DMS53 treated with DMSO at 0.1 percent for 48 hours (cell line): ENCODE measurements around the gene DSTYK.
"Not testable (repeated sequence)": the region's sequence is repeated elsewhere in the genome, so short reads cannot be mapped to it uniquely, and the experiment has no call there.

Experiments used
- DNase-seq: peaks from one replicate; lab custom pipeline; 2025; ENCODE audit not compliant: unreplicated experiment; lab: John Stamatoyannopoulos, UW

The DSTYK gene

DNA sequence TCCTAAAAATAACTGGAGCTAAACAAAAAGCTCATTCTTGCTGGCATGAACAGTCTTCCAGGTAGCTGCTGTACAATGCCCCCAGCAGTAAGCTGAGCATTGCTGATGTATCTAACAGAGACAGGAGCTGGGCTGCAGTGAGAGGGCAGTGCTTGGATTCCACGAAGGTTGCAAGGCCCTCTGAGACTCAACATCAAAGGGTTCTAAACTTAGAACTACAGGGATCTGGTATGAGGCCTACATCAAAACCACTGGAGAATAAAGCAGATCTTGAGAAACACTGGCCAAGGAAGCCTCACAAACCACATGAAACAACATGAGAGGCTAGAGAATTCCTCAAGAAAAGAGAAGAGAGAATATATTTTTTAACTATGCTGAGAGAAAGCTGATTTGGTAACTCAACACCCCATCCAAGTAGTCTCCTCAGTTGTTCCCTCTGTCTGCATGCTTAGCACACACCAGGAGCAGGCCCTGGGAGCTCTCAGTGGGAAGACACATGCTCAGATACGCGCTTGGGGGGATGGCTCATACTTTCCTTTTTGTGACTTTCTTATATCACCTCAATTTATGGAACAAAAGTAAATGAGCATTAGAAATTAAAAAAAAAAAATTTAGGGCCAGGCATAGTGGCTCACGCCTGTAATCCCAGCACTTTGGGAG lies 27.7 kb downstream of the DSTYK start:
- no peak for DNase-seq

DNA sequence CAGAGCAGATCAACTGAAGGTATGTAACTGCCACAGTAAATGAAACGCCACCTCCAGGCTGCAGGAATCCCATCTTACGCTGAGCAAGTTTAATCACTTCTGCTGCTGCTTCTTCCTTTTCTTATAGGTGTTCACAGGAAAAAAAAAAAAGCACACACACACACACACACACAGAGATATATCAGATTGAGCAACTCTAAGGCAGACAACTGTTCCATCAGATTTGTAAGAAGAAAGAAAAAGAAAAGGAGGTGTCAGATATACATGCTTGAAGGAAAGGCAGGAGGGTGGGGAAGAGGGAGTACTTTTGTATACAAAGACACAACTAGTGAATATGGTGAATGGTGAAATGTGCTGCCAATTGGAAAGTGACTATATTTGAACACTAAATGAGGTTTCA lies 28.6 kb downstream of the DSTYK start:
- DNase-seq = no peak

DNA sequence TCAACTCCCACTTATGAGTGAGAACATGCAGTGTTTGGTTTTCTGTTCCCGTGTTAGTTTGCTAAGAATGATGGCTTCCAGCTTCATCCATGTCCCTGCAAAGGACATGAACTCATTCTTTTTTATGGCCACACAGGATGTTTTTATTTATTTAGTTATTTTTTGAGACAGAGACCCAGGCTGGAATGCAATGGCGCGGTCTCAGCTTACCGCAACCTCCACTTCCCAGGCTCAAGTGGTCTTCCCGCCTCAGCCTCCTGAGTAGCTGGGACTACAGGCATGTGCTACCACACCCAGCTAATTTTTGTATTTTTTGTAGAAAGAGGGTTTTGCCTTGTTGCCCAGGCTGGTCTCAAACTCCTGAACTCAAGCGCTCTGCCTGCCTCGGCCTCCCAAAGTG lies 31.2 kb downstream of the DSTYK start:
- DNase-seq = not testable (repeated sequence)

DNA sequence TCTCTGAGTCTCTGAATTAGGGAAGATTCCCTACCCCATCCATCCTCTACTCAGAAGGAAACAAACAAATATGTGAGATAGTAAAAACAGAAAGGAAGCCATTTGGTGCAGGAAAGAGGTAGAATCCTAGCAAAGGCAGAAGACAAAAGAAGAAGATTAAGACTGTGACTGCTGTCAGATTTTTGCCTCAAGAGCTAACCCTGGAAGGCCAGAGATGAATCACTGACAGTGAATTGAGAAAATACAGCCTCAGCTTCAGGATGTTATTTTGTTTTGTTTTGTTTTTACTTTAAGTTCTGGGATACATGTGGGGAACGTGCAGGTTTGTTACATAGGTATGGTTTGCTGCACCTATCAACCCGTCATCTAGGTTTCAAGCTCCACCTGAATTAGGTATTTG lies 31.7 kb downstream of the DSTYK start:
- DNase-seq = no peak

DNA sequence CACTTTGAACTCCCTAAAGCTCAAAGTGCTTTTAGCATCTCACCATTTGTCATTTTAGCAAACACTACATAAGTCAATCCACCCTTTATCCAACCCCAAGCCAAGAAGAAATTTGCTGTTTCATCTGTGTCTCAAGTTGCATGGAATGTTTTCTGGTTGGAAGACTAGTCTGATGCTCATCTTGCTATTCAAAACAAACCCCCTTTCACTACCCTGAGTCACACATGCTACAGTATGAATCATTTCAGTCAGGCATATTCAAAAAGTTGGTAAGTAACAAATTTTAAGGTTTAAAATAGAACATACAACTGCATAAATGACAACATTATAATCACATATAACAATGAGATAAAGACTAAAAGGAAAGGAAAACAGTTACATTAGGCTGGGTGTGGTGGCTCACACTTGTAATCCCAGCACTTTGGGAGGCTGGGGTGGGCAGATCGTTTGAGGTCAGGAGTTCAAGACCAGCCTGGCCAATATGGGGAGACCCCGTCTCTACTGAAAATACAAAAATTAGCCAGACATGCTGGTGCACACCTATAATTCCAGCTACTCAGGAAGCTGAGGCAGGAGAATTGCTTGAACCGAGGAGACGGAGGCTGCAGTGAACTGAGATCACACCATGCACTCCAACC lies 38.7 kb downstream of the DSTYK start:
- no peak for DNase-seq

DNA sequence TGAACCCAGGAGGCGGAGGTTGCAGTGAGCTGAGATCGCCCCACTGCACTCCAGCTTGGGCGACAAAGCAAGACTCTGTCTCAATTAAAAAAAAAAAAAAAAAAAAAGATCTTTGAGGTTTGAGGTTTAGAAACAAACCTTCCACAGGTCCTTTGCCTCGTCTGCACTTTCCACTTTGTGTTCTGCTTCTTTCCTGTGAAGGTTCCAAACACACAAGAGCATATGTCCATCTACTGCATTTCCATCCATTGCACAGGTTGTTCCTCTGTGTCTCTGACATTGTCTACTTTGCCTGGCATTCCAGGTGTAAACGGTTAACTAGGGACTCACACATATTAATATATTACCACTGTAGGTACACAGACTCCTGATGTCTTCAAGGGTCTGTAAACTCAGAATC lies 40.1 kb downstream of the DSTYK start:
- no peak for DNase-seq

DNA sequence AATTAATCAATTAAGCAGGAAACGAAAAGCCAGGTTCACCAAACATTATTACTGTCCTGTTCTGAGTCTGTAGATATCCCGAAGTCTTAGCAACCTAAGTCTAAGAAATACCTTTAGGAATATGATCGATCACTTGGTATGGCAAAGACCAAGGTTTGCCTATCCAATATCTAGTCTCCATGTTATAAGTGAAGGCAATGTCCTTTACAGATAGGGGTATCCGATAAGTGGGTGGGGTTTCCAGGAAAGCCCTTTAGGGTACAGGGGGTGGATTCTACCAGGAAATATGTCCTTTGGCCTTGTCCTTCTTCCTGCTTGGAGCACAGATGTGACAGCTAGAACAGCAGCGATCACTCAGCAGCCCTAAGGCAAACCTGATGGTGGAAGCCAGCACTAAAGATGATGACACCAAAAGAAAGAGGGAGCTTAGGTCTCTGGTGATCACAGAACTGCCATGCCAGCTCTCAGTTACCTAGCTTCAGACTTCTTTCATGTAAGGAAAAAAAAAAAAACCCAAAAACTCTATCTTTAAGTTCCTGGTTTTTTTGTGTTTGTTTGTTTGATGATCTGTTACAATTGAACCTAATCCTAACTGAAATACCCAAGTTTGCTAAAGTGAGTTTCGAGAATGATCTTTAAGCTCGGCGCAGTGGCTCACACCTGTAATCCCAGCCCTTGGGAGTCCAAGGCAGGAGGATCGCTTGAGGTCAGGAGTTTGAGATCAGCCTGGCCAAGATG lies 40.8 kb downstream of the DSTYK start:
- DNase-seq = no peak

DNA sequence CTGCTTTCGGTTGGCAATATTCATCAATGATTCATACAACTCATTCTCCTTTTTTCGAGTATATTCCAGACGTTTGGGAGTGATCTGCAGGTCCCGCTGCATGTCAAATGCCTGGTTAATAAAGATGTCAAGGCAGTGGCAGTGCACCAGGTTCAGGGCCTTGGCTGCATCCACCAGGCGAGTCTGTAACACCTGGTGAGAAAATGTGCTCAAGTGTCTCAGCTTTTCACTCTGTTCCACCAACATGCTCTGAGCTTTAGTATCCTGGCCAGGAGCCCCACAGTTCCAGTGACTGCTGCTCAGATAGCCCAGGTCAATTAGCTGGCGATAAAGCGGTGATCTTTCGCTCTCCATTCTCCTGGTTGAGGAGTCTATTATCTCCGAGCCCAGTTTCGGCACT lies 42.3 kb downstream of the DSTYK start:
- DNase-seq = no peak

DNA sequence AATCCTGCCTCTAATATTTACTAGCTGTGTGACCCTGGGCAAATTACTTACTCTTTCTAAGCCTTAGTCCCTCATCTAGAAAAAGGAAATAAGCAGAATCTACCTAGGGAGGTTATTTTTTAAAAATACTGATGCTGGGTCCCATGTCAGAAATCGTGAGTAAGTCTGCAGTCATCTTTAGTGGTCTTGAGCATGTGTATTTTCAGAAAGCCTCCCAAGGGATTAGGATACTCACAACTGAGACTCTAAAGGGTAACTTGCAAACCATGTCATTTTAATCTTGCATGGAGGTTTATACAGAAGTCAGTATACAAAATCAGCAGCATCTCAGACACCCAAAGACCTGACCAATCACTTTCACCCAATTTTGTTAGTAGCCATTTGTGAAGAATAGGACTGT lies 43.2 kb downstream of the DSTYK start:
- no peak for DNase-seq

DNA sequence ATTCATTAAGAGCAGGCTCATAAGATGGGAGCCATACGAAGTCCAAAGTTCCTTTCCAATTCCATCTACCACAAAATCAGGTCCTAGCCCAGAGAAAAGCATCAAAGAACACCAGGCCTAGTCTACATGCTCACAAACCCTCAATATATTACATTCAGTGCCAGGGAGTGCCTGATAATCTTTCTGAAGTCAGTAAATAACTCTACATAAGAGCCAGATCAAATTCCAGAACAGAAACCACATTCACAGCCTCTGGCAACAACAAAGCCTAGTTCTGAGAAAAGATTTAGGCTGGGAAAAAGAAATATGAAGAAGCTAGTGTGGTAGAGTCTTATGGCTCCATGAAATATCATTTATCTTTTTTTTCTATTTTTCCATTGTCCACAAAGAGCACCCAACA lies 49.2 kb downstream of the DSTYK start:
- no peak for DNase-seq

DNA sequence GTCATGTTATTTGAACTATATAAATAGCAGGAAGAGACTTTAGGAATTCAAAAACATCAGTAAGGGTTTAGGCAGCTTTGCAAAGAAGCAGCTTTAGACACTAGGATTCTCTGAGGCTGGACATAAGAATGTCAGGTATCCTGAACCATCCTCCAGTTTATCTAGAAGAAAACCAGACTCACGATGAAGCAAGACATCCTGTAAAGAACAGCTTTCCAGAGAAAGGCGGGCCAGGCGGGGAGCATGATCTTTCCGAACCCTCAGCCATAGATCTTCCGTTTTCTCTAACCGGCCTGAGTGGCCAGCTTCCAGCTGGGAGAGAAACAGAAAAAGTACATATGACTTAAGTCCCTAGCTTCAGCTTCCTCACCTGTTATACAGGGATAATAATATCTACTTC lies 50.4 kb downstream of the DSTYK start:
- DNase-seq = no peak

DNA sequence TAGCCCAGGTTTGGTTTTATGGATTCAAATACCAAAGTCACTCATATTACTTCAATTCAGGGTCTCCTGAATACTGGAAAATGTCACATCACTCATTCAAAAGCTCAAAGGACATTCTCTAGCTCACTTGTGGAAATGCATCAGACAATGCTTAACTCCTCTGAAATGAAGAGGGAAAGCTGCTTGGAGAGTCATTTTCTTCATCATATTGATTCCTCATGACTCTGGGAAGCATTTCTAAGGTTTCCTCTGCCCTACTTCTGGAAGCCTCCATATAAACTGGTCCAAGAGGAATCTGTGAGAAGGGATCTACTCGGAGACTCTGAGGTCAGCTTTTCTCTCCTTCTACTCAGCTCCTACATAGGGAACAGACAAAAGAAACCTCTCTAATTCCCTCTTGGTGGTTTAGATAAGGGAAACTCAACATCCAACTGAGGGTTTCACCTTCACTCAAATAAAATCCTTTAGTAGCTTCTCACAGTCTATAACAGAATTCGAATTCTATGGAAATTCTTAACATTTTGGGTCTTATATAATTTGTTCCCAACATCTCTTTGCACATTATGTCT lies 53.4 kb downstream of the DSTYK start:
- no peak for DNase-seq

DNA sequence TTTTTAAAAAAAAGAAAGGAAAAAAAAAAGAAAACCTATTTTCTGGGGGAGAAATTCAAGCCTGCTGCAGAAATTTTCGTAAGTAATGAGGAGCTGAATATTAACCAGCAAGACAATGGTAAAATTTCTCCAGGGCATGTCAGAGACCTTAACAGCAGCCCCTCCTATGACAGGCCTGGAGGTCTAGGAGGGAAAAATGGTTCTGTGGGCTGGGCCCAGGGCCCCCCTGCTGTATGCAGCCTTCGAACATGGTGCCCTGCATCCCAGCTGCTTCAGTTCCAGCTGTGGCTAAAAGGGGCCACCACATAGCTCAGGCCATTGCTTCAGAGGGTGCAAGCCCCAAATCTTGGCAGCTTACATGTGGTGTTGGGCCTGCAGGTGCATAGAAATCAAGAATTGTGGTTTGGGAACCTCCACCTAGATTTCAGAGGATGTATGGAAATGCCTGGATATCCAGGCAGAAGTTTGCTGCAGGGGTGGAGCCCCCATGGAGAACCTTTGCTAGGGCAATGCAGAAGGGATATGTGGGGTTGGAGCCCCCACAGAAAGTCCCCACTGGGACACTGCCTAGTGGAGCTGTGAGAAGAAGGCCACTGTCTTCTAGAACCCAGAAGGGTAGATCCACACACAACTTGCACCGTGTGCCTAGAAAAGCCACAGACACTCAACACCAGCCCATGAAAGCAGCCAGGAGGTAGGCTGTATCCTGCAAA lies 55.7 kb downstream of the DSTYK start:
- not testable (repeated sequence) for DNase-seq

DNA sequence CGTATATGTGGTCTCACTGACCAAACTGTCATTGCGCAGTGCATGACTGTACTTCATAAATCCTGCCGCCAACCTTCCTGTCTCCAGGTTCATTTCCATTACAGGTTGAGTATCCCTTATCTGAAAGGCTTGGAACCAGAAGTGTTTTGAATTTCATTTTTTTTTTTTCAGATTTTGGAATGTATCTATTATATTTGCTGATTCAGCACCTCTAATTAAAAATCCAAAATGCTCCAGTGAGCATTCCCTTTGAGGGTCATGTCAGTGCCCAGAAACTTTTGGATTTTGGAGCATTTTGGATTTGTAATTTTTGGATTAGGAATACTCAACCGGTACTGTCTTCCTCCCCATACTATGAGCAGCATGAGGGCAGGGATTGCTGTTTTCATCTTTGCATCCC lies 59.0 kb downstream of the DSTYK start:
- no peak for DNase-seq

DNA sequence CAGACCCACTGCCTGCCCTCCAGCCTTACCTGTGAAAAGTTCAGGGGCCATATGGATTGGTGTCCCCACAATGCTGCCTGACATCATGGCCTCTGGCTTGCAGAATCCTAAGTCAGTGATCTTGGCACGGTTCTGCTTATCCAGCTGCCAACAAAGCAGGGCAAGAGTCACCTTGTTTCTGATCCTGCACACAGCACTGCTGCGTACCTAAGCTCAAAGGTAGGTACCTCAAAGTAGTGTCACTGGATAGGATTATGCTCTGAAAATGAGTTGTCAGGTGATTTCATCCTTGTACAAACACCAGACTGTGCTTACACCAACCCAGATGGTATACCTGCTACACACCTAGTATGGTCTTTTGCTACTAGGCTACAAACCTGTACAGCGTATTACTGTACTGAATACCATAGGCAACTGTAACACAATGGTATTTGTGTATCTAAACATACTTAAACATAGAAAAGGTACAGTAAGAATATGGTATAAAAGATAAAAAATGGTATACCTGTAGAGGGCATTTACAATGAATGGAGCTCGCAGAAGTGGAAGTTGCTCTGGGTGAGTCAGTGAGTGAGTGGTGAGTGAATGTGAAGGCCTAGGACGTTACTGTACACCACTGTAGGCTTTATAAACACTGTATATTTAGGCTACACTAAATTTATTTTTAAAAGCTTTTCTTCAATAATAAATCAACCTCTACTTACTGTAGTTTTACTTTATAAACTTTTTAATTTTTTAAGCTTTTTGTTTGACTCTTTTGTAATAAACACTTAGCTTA lies 60.7 kb downstream of the DSTYK start:
- DNase-seq = no peak

DNA sequence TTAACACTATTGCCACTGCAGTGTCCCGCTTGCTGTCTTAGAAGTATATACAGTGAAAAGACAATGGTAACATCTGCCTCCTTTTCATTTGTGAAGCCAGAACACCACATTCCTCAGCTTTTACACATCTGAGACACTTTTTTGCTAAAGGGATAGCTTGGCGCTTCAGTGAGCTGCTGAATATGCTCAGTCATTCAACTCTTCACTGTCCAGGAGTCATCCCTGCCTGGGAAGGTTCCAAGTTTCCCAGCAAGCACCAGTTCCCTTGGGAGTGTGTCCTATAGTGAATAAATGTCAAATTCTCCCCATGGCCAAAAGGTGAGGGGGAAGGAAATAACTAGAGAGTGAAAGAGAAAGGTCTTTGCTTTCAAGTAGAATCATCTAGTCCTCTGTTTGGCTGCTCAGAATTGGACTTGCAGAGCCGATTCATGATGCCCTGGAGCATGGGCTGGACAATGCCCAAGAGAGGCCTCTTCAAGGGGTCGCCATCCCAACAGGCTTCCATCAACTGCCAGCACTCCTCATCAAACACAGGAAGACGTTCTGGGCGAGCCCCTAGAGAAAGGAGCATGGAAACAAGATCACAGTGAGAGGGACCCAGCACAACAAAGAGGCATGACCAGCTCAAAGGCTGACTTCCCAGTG lies 64.2 kb downstream of the DSTYK start:
- no peak for DNase-seq

DNA sequence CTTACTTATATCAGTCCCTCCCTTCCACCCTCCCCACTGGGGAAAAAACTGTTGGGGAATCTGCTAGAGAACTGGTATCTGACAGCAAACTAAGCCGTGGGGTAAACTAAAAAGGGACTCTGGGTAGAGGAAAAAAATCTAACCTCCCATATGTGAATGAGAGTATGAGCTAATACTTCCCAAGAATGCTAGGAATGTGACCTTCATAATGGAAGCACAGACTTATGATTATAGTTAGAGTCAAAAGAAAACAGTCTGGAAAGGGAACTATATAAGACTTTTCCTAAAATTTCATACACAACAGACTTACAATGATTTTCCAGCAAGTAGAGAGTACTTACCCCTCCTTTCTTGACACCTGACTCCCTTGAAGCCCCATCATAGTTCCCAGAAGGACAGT lies 66.8 kb downstream of the DSTYK start:
- no peak for DNase-seq

DNA sequence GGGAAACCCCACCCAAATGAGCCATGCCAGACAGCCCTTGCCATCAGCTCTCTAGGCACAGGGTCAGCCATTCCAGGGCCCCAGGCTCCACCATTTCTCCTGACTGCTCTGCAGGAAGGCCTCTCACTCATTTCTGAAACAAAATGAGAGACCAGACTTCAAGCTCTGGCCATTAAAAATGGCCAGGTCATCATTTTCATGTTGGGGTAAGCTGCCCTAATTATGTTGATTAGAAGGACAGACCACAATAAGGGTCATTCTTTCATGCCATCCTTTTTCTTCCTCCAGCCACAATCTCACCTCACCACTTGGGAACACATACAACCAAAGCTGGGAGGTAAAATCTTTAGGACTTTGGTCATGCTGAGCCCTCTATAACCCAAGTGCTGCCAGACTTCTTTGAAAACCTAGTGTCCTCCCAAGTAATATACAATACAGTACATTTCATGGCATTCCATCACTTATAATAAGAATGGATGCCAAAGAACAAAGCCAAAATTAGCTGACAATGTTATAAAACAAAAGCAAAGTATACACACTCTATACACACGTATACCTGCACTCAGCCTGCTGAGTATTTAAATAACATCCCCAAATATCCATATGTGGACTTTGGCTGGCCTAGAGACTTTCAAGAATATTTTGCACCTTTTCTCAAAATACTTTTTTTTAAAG lies 67.3 kb downstream of the DSTYK start:
- no peak for DNase-seq

DNA sequence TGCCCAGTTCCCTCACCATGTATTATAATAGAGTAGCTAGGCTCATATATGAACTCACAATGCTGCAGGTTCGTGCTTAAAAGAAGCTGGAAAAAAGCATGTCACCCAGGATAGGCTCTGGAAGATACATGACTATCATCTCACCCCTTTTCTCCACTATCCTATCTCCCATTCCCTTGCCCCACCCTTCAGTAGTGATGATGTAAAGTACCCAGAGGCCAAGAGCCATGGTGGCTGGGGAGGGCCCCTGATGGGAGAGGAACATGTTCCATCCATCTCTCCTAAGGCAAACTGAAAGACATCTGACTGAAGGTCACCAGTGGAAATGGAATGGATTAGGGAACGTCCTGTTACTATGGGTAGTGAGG lies 69.4 kb downstream of the DSTYK start:
- DNase-seq = no peak
